HG03060 (cell line): ENCODE measurements around the gene MYO5B.
A peak's percentile ranks its signal among the peaks of the same experiment; 100 is the strongest.

Experiments used
- ATAC-seq: cut with Tn5 transposase; IDR thresholded peaks from one replicate; pipeline ENCODE4 v1.9.1; 2021; ENCODE audit warnings: low read depth, moderate number of reproducible peaks; ENCODE audit not compliant: unreplicated experiment

Gene MYO5B

DNA sequence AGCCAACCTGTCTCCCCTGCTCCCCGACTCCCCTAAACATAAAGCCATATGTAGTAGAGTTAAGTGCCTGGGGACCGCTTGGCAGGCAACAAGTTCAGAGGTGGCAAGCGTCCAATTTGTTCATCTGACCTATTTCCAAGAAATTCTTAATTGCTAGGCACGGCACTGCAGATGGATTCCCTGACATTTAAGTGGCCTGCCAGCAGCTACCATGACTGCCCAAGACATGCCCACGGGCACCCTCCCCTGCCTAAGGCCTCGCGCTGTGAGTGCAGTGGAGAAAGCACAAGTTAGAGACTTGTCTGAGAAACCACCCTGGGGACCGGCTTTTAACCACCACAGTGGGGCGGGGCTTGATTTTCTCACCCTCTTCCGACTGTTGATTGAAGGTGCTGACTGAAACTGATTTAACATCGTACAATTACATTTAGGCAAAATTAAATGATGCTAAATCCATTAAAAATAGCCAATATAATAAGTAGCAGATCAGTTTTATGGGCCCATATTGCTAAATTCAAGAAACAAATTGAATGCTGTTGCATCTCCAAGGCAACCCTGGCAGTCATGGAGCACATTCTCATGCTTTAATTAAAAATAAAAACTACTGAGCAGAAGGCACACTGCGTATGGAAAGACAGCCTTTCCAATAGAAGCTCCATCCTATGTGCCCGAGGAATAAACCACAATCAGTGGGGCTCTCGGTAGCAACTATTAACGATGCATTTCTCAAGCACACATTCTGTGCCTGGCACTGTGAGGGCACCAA lies 218.0 kb downstream of the MYO5B start:
- no peak for ATAC-seq

- ATAC-seq: no peak
Observed at GRCh38 chr18:49976001-49976400, 218.9 kb downstream of the MYO5B start.

DNA sequence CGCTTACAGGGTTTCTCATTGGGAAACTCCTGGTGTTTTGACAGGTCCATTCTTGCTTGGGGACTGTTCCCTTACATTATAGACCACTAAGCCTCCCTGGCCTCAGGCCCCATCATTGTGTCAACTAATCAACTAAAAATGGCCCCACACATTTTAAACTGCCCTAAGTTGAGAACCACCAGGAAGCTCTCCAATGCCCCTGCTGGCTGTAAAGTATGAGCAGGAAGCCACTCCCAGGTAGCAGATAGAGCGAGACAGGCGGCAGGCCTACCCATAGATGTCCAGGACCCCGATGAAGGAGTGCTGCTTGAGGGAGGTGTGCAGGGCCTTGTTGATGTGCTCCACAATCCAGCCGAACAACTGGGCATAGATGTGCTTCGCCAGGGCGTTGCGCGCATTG lies 220.9 kb downstream of the MYO5B start:
- no peak for ATAC-seq

GRCh38 chr18:49973592-49973991 lies 221.4 kb downstream of the MYO5B start:
- ATAC-seq: no peak

DNA sequence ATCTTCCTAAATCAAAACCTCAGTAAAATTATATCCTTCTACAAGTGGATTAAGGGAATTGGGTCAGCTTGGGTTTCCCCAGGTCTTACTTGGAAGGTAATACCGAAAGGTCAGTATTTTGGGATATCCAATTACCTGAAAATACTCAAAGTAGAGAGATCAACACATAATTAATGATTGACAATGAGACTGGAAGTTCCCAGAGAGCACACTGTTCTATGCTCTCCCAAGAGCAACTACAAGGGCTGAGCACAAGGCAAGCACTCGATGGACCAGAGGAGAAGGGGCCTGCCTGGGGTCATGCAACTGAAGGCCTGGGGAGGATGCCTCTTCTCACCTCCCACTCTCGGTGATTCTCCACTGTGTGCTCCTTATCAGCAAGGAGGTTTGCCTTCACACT lies 222.4 kb downstream of the MYO5B start:
- ATAC-seq: no peak

- no peak for ATAC-seq
Observed at GRCh38 chr18:49971462-49971861, 223.5 kb downstream of the MYO5B start.

- ATAC-seq: no peak
Observed at GRCh38 chr18:49970319-49970718, 224.6 kb downstream of the MYO5B start.

DNA sequence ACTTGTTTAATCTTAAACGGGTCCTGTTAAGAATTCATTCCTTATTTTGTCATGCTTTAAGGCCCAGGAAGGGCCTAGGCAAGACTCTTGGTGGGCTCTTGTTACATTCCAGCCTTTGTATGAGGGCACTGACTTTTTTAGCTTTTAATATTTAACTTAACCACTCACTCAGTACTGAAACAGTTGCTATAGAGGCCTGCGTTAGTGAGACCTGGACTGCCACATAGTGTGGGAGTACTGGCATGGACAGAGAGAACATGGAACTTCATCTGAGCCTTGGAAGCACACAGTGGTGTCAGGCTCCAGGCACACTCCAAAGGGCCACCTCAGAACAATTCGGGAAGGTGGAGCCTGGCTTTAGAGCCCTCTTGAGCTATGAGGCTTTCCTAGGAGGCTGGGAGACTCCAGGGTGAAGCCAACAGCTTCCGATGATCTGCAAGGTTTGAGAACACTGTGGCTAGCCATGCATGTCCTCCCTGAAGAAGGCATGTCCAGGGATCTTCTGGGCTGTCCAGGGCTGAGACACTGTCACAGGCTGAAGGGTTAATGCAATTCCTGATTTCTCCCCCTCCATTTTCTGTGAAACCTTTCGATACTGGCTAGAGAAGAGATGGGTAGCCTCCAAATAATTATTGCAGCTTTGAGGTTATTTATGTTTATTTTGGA lies 226.2 kb downstream of the MYO5B start:
- ATAC-seq: no peak

GRCh38 chr18:49967636-49968313 lies 227.2 kb downstream of the MYO5B start:
- ATAC-seq: no peak

- ATAC-seq: peak; percentile 76
Observed at GRCh38 chr18:49967171-49967570, 227.8 kb downstream of the MYO5B start.

GRCh38 chr18:49966090-49966489 lies 228.9 kb downstream of the MYO5B start:
- no peak for ATAC-seq

GRCh38 chr18:49963217-49963616 lies 231.7 kb downstream of the MYO5B start:
- no peak for ATAC-seq

DNA sequence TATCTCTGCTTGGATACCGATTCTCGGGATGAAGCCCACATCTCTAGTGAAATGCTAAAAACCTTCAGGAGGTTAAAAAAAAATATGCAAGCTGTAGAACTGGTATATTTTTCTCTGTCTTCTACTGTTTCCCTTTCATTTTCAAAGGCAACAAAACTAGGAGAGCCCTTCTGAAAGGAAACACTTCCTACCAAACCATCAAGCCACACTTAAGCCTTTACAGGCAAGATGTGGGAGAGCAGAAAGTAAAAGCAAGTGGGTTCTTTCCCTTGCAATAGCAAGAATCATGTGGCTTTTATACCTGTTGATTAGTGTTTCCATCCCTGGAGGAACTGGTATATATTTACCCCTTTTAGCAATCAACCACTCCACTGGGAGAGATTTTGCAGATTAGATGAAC lies 233.7 kb downstream of the MYO5B start:
- no peak for ATAC-seq

DNA sequence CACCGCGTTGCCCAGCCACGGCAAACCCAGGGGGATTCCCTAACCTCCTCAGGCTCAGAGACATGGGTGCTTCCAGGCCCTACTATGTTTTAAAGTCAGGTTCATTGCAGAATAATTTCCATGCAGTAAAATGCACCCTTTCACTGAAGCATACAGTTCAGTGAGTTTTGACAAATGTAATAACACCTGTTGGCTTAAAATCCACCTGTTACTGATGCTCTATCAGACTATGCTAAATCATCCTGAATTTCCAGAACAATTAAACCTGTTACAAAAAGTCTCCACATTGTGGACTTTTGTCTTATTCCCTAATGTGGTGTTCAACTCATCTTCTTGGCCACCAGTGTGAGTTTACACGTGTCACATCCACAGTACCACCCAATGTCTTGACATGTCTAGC lies 234.6 kb downstream of the MYO5B start:
- no peak for ATAC-seq

GRCh38 chr18:49959176-49959575 lies 235.8 kb downstream of the MYO5B start:
- peak; percentile 64 for ATAC-seq

- no peak for ATAC-seq
Observed at GRCh38 chr18:49955263-49955662, 239.7 kb downstream of the MYO5B start.

DNA sequence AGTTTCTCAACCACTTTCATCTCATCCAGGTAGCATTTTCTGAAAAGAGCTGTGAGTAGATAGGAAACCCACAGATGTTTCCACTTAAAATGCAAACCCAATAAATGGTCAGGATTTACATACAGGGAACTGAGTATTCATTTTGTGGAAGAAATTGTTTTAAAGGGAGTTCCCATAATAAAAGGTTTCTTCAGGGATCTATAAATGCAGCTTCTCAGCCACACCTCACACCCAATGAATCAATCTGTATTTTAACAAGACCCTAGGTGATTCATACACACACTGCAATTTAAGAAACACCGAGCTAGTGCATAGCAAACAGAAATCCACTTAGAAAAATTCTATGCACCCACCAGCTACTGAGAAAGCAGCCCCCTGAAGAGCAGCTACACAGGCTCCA lies 241.6 kb downstream of the MYO5B start:
- ATAC-seq: no peak

- no peak for ATAC-seq
Observed at GRCh38 chr18:49949951-49950395, 245.0 kb downstream of the MYO5B start.

GRCh38 chr18:49948975-49949374 lies 246.0 kb downstream of the MYO5B start:
- ATAC-seq: no peak

DNA sequence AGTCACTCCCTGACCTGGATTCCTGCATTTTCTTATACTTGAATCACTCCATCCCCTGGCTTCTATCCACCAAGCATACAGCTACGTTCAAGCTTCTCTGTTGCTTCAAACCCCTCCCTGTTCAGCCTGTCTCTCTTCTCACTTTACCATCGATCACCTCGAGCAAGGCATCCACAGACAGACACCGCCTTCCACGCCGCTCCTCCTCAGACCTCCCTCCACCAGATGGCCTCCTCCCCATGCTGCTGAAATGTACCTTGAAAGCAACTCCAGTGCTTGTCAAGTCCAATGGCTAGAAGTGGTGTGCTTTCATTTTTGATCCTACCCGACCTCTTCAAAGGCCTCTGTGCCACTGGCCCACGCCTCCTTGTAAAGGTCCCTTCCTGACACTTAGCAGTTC lies 250.3 kb downstream of the MYO5B start:
- no peak for ATAC-seq

- ATAC-seq: no peak
Observed at GRCh38 chr18:49936821-49937220, 258.1 kb downstream of the MYO5B start.

DNA sequence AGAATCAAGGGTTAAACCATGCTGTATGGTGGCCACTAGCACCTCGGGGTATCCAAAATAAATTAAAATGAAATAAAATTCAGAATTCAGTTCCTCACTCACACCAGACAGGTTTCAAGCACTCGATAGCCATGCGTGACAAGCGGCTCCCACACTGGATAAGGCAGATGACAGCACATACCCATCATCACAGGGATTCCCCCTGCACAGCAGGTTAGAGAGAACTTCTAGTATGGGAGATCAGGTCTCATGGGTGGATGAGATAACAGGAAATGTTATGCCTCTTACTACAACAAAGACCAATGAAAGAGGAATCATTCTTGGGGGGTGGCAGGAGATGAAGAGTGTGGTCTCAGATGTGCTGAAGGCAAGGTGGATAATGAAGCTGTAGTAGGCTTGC lies 259.7 kb downstream of the MYO5B start:
- ATAC-seq: no peak
